Ectodermal cell (in vitro differentiated cells): ENCODE results near the gene FOXD1.

ENCODE experiments used
- H3K27ac ChIP-seq: 2 replicates; pipeline ENCODE4 v1.7.0; 2013; ENCODE audit warnings: mild to moderate bottlenecking, low read depth, low read length; ENCODE audit not compliant: insufficient read depth, poor library complexity, severe bottlenecking
- H3K27me3 ChIP-seq: 2 replicates; pipeline ENCODE4 v1.7.0; 2013; ENCODE audit warnings: mild to moderate bottlenecking, low read length; ENCODE audit not compliant: insufficient read depth, control insufficient read depth, poor library complexity, severe bottlenecking
- H3K36me3 ChIP-seq: one replicate; pipeline ENCODE4 v1.7.0; 2013; ENCODE audit warnings: low read length; ENCODE audit not compliant: control insufficient read depth, insufficient read depth
- H3K4me1 ChIP-seq: one replicate; pipeline ENCODE4 v1.7.0; 2013; ENCODE audit warnings: low read length; ENCODE audit not compliant: control insufficient read depth, insufficient read depth
- H3K4me3 ChIP-seq: 2 replicates; pipeline ENCODE4 v1.7.0; 2013; ENCODE audit warnings: low read depth, low read length, control low read depth; ENCODE audit not compliant: insufficient read depth
- H3K9me3 ChIP-seq: 2 replicates; pipeline ENCODE4 v1.7.0; 2013; ENCODE audit warnings: mild to moderate bottlenecking, low read length, moderate library complexity; ENCODE audit not compliant: control insufficient read depth
- WGBS, 2 experiments: methylation state at CpG; one replicate each; pipeline ENCODE4 v1.1.7; 2013; ENCODE audit warnings: missing lambda C conversion rate in 2 of 2; 5-methylcytosine and 5-hydroxymethylcytosine counted together

FOXD1 gene

DNA sequence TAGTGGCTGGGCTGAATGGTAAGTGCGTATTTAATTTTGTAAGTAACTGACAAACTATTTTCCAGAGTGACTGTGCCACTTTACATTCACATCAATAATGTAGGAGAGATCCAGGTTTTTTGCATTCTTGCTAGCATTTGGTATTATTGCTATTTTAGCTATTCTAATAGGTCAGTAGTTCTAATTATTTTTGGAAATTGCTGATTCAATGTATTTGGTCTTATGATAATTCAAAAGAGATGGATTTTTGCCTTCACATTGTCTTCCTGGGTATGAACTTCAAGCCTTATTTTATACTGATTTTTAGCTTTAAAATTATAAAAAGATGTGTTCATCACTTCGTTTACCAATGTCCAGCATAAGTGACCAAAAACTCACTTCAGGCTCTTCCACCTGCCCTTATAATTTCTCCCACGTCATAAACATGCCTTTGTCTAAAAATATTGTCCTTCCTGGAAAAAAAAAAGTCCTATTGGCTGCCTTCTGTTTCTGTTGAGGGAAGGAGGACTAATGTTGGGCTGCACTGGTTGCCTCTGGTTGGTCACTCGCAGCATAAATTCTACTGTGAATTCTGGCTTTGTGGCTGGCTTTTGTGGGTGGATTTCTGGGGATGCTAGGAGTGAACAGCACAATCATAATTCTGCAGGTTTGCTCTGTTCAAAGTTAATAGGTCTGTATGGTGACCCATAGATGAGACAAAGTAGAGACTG lies 15.2 kb downstream of the FOXD1 start:
- Histone ChIP-seq H3K27ac (no peak overlapping the region), H3K36me3 (no peaks in the 10 kb centered on the region), H3K27me3 (peaks cover 65% of the 10 kb centered on the region), H3K4me3 (no peak overlapping the region), H3K9me3 (no peaks in the 10 kb centered on the region), H3K4me1 (peaks cover 3% of the 10 kb centered on the region)
- WGBS, 2 experiments, result 80 to 82% methylated on average over 3 to 4 of the region's 4 CpGs

DNA sequence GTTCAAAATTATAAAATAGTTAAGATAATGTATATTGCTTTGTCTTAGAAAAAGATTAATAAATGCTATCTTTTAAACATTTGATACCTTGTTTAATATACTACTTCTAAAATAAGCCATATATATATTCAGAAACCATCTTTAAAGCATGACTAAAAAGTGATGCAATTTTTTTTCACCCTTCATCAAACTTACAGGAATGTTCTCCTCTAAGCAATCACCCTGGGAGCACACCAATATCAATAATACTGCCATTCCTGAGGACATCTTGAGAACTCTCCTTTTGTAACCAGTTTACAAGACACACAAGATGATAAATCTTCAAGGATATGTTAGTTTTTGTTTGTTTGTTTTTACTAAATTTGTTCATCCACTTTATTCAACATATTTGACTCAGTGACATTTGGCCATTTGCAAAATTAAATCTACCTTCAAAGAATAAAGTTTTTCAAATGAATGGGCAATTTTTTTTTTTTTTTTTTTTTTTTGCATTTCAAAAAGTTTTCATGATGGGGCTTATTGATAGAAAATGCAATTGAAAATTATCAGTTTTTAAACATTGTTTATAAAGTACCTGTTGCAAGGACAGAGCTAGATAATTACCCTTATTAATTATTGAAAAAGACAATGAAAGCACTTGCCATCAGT lies 17.2 kb downstream of the FOXD1 start:
- Histone ChIP-seq H3K27me3 (peaks cover 49% of the 10 kb centered on the region), H3K36me3 (no peaks in the 10 kb centered on the region), H3K27ac (no peak overlapping the region), H3K4me1 (no peaks in the 10 kb centered on the region), H3K4me3 (no peak overlapping the region), H3K9me3 (no peaks in the 10 kb centered on the region)

DNA sequence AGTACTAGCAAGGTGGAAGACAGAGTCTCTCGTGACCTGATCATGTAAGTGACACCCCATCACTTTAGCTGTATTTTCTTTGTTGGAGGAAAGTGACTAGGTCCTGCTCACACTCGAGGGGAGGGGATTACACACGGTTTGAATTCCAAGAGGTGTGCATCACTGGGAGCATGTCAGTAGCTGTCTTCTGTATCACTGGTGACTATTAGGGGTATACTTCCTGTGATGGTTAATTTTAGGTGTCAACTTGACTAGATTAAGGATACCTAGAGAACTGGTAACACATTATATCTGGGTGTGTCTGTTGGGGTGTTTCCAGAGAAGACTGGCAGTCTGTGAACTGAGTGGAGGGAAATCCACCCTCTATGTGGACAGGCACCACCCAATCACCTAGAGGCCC lies 22.5 kb downstream of the FOXD1 start:
- peaks cover 24% of the 10 kb centered on the region for H3K27me3 ChIP-seq
- no peaks in the 10 kb centered on the region for H3K4me1 ChIP-seq
- H3K4me3 ChIP-seq, result no peak overlapping the region
- no peak overlapping the region for H3K27ac ChIP-seq
- H3K9me3 ChIP-seq, result no peaks in the 10 kb centered on the region
- WGBS, 2 experiments, result 87 to 92% methylated on average over 3 of the region's 3 CpGs
- no peaks in the 10 kb centered on the region for H3K36me3 ChIP-seq

DNA sequence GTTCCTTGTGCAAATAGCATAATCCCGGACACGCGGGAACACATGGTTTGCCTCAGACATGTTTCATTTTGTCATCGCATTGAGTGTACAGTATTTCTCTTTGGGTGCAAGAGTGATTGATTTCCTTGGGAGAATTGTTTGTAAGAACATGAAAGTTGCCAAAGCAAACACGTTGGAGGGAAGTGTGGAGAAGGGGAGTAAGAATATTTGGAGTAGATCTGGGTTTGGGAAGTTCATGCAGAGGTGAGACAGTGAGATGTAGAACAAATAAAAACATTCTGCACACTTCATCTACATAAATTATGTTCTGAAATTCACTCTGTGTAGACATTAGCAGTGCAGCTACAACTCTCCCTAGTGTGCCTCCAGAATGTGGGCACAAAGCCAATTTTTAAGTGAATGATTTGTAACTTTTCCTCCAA lies 24.0 kb downstream of the FOXD1 start:
- Histone ChIP-seq H3K9me3 (no peaks in the 10 kb centered on the region), H3K4me1 (no peaks in the 10 kb centered on the region), H3K36me3 (no peaks in the 10 kb centered on the region), H3K27me3 (peaks cover 39% of the 10 kb centered on the region), H3K4me3 (no peak overlapping the region), H3K27ac (no peak overlapping the region)
- WGBS, 2 experiments, result 87 to 93% methylated on average over 5 of the region's 5 CpGs

DNA sequence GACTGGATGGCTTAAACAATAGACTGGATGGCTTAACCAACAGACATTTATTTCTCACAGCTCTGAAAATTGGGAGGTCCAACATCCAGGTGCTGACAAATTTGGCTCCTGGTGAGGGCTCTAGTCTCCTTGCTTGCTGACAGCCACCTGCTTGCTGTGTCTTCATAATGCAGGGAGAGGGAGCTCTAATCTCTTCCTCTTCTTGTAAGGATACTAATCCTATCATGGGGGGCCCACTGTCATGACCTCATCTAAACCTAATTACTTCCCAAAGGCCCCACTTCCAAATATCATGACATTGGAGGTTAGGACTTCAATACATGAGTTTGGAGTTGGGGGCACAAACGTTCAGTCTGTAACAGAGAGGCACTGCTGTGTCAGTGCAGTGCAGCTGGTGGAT lies 26.4 kb downstream of the FOXD1 start:
- WGBS, 2 experiments, result 78 to 91% methylated on average over 1 of the region's 1 CpG
- no peaks in the 10 kb centered on the region for H3K36me3 ChIP-seq
- H3K4me1 ChIP-seq, result no peaks in the 10 kb centered on the region
- peaks cover 55% of the 10 kb centered on the region for H3K27me3 ChIP-seq
- no peak overlapping the region for H3K4me3 ChIP-seq
- H3K9me3 ChIP-seq, result no peaks in the 10 kb centered on the region
- H3K27ac ChIP-seq, result no peak overlapping the region

DNA sequence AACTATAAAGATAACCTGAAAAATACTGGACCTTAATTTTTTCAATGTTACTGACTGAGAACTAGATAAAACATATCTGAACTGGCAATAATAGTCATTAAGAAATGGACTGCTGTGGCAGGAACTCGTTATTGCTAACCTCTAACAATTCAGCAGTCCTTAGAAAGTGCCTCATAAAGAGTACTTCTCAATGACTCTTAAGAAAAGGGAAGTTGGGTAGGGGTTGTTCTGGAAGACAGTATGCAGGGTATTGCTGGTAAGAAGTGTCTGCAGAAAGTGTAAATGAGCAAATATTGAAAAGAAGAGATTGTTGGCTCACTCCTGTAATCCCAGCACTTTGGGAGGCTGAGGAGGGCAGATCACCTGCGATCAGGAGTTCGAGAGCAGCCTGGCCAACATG lies 27.9 kb downstream of the FOXD1 start:
- no peaks in the 10 kb centered on the region for H3K9me3 ChIP-seq
- H3K27ac ChIP-seq, result no peak overlapping the region
- no peaks in the 10 kb centered on the region for H3K4me1 ChIP-seq
- 70 to 100% methylated on average over 2 to 3 of the region's 3 CpGs for WGBS, 2 experiments
- H3K27me3 ChIP-seq, result peaks cover 55% of the 10 kb centered on the region
- no peaks in the 10 kb centered on the region for H3K36me3 ChIP-seq
- no peak overlapping the region for H3K4me3 ChIP-seq

DNA sequence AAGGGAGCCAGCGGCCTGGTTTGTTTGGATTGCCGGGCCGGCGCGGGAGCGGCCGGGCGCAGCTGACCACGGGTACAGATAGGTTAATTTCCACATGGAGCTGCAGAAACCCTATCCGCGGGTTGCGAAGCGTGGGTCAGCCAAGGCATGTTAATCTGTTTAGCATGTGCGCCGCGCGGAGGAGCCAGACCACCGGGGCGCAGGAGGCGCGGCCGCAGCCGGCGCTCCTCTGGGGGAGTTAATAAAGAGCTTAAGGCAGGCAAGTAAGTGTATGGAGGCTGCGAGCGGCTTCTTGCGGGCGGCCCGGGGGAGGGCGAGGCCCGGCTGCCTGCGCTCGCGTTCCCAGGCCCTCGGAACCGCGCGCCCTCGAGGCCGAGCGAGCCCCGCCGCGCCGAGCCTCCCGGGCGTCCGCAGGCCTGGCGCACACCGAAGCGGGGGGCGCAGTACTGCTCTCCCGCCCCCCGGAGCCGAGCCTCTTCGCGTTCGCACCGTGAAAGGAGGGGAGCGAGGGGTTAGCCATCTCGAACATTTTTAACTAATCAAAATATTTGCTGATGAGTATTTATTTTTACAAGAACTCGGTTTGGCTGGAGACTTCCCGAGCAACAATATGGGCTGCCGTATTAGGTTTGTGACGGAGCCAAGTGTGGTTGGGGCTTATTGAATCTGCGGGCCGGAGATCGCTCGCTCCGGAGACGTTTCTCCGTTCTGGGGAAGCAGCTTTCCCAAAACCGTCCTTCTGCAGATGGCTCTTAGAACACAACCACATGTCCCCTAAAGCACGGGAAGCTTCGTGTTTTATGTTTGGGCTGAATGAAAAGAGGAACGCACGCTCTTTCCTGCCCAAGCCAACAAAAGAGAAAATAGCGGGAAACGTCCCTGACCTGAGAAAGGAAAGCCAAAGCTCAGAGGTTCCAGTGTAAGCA lies 28.8 kb downstream of the FOXD1 start:
- H3K4me3 ChIP-seq, result peak overlapping the region; percentile 20
- 75 to 78% methylated on average over 78 to 79 of the region's 79 CpGs for WGBS, 2 experiments
- peaks cover 54% of the 10 kb centered on the region for H3K27me3 ChIP-seq

DNA sequence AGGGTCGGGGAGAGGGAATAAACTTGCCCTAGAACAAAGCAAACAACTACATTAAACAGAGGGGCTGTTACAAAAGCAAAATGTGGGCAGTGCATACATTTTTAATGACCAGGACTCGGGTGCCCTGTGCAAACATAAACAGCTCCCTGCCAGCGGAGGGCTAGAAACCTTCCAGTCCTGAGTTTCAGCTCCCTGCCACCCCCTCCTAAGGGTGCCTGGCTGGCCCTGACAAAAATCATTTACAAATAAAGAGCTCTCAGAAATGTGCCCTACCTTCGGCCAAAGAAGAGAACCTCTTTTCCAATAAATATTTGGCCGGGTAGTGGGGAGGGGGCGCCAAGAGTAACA lies 29.5 kb downstream of the FOXD1 start:
- Histone ChIP-seq H3K36me3 (no peaks in the 10 kb centered on the region), H3K4me3 (no peak overlapping the region), H3K27me3 (peaks cover 49% of the 10 kb centered on the region), H3K4me1 (no peaks in the 10 kb centered on the region), H3K9me3 (no peaks in the 10 kb centered on the region), H3K27ac (no peak overlapping the region)
- 70 to 78% methylated on average over 6 of the region's 6 CpGs for WGBS, 2 experiments

More for the DNA sequence above, 28.8 kb downstream of the FOXD1 start:
- no peaks in the 10 kb centered on the region for H3K4me1 ChIP-seq
- no peaks in the 10 kb centered on the region for H3K9me3 ChIP-seq
- H3K27ac ChIP-seq, result no peak overlapping the region
- H3K36me3 ChIP-seq, result no peaks in the 10 kb centered on the region

DNA sequence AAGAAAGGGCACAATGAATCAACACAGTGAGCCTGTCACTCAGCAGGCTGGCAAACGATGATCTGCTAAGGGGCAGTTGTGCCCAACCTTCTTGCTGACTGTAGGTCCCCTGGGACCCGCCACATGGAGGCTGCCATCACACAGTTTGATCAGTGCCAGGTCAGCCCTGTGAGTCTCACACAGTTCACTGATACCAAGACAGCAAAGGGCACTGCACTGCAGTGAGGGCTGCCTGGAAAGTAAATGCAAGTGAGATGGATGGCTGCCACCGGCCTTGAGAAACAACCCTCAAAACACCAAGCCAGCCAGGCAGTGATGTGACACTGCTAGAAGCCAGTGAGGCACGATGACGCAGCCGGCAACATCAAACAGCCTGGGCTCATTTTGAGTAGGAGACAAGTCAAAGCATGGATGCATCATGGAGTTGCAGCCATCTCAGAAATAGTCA lies 30.3 kb downstream of the FOXD1 start:
- H3K36me3 ChIP-seq, result no peaks in the 10 kb centered on the region
- WGBS, 2 experiments, result 87 to 89% methylated on average over 6 of the region's 6 CpGs
- H3K27ac ChIP-seq, result no peak overlapping the region
- peaks cover 46% of the 10 kb centered on the region for H3K27me3 ChIP-seq
- H3K4me1 ChIP-seq, result no peaks in the 10 kb centered on the region
- H3K9me3 ChIP-seq, result no peaks in the 10 kb centered on the region
- H3K4me3 ChIP-seq, result no peak overlapping the region
